Measurements from ENCODE around the gene CCSER1. TPM values are rescaled to one million over a fixed set of nuclear protein-coding genes. Genes with fewer than 3 reads are reported as not detected.

CCSER1 gene
- total RNA-seq, 1 experiment from 2014 or later: 5.9 TPM

DNA sequence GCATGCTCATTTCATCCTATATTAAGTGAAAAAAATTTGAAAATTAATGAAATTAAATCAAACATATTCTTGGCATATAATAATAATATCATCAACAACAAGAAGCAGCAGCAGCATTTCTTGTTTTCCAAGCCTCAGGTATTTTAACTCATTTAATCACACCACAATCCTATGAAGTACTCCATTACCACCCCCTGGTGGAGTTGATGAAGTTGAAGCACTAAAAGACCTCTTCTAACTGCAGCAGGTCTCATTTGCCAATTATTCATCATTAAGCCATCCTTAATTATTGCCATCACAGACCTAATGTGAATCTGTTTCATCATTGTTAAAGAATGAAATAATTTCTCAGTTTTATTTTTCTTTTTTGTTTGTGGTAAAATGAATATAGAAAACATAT, 1375.2 kb downstream of the CCSER1 start:
- no peaks in the 10 kb centered on the region for H3K9me3 ChIP-seq (ENCODE audit: insufficient read depth, low read depth)
- BruUV-seq (replicated peaks): no TSS peak
- TF ChIP-seq, protein P1, sequence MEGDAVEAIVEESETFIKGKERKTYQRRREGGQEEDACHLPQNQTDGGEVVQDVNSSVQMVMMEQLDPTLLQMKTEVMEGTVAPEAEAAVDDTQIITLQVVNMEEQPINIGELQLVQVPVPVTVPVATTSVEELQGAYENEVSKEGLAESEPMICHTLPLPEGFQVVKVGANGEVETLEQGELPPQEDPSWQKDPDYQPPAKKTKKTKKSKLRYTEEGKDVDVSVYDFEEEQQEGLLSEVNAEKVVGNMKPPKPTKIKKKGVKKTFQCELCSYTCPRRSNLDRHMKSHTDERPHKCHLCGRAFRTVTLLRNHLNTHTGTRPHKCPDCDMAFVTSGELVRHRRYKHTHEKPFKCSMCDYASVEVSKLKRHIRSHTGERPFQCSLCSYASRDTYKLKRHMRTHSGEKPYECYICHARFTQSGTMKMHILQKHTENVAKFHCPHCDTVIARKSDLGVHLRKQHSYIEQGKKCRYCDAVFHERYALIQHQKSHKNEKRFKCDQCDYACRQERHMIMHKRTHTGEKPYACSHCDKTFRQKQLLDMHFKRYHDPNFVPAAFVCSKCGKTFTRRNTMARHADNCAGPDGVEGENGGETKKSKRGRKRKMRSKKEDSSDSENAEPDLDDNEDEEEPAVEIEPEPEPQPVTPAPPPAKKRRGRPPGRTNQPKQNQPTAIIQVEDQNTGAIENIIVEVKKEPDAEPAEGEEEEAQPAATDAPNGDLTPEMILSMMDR (conservative IDR thresholded peaks at IDR 0.05): peak; percentile 30; the same call in 1 of the 2 replicates
- TF ChIP-seq EZH2 (IDR thresholded peaks at IDR 0.05; ENCODE audit: low read depth): no peak
- H4K20me1 ChIP-seq (ENCODE audit: insufficient read depth): no peaks in the 10 kb centered on the region
- H3K4me1 ChIP-seq (replicated peaks; ENCODE audit: insufficient read depth): no peaks in the 10 kb centered on the region
- no peak overlapping the region for H3K4me3 ChIP-seq
- intact Hi-C loops (cut with micrococcal nuclease; ENCODE audit: unreplicated experiment): no loop called here
- no peaks in the 10 kb centered on the region for H3K36me3 ChIP-seq (ENCODE audit: low read depth)
- ChIA-PET POLR2A (ENCODE audit: unreplicated experiment) (no interaction called here), CTCF (no interaction called here)
- no peaks in the 10 kb centered on the region for H3F3A ChIP-seq (ENCODE audit: insufficient read depth, low read depth)
- H3K27me3 ChIP-seq (ENCODE audit: insufficient read depth, low read depth): no peaks in the 10 kb centered on the region
- no peak for DNase-seq
- H3K27ac ChIP-seq: no peak overlapping the region
- H3K4me2 ChIP-seq: no peak overlapping the region
- no peaks in the 10 kb centered on the region for H3K9me2 ChIP-seq (ENCODE audit: insufficient read depth)
- H2AFZ ChIP-seq: no peak overlapping the region
- H3K79me2 ChIP-seq (ENCODE audit: low read depth): no peaks in the 10 kb centered on the region

DNA sequence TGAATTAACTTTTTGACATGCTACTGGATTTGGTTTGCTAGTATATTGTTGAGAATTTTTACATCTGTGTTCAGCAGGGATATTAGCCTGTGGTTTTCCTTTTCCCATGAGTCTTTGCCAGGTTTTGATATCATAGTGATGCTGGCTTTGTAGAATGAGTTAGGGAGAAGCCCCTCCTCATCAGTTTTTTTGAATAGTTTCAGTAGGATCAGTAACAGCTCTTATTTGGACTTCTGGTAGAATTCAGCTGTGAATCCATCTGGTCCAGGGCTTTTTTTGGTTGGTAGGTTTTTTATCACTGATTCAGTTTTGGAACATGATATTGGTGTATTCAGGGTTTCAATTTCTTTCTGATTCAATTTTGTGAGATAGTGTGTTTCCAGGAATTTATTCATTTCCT, 1386.1 kb downstream of the CCSER1 start:
- no peaks in the 10 kb centered on the region for H3F3A ChIP-seq (ENCODE audit: insufficient read depth, low read depth)
- H3K9me2 ChIP-seq (ENCODE audit: insufficient read depth): no peaks in the 10 kb centered on the region
- no peak overlapping the region for H3K27ac ChIP-seq
- intact Hi-C loops (cut with micrococcal nuclease; ENCODE audit: unreplicated experiment): no loop called here
- H3K27me3 ChIP-seq (ENCODE audit: insufficient read depth, low read depth): no peaks in the 10 kb centered on the region
- no peaks in the 10 kb centered on the region for H3K4me1 ChIP-seq (replicated peaks; ENCODE audit: insufficient read depth)
- DNase-seq: no peak
- POLR2A ChIA-PET (ENCODE audit: unreplicated experiment): no interaction called here
- H3K4me3 ChIP-seq: no peak overlapping the region
- H3K4me2 ChIP-seq: no peak overlapping the region
- no peaks in the 10 kb centered on the region for H4K20me1 ChIP-seq (ENCODE audit: insufficient read depth)
- TF ChIP-seq, protein P1 (conservative IDR thresholded peaks at IDR 0.05): no peak
- no peak for TF ChIP-seq EZH2 (IDR thresholded peaks at IDR 0.05; ENCODE audit: low read depth)
- CTCF ChIA-PET: no interaction called here
- H3K79me2 ChIP-seq (ENCODE audit: low read depth): no peaks in the 10 kb centered on the region
- BruUV-seq (replicated peaks): no TSS peak
- no peaks in the 10 kb centered on the region for H3K9me3 ChIP-seq (ENCODE audit: insufficient read depth, low read depth)
- no peaks in the 10 kb centered on the region for H3K36me3 ChIP-seq (ENCODE audit: low read depth)
- H2AFZ ChIP-seq: no peak overlapping the region

- Histone ChIP-seq H2AFZ (no peak overlapping the region), H4K20me1 (ENCODE audit: insufficient read depth) (no peaks in the 10 kb centered on the region), H3K79me2 (ENCODE audit: low read depth) (no peaks in the 10 kb centered on the region), H3F3A (ENCODE audit: insufficient read depth, low read depth) (no peaks in the 10 kb centered on the region), H3K27ac (no peak overlapping the region), H3K4me1 (replicated peaks; ENCODE audit: insufficient read depth) (no peaks in the 10 kb centered on the region), H3K9me2 (ENCODE audit: insufficient read depth) (no peaks in the 10 kb centered on the region), H3K4me3 (no peak overlapping the region), H3K4me2 (no peak overlapping the region), H3K27me3 (ENCODE audit: insufficient read depth, low read depth) (no peaks in the 10 kb centered on the region), H3K36me3 (ENCODE audit: low read depth) (no peaks in the 10 kb centered on the region), H3K9me3 (ENCODE audit: insufficient read depth, low read depth) (no peaks in the 10 kb centered on the region)
- no TSS peak for BruUV-seq (replicated peaks)
- POLR2A ChIA-PET (ENCODE audit: unreplicated experiment): no interaction called here
- CTCF ChIA-PET: no interaction called here
- intact Hi-C loops (cut with micrococcal nuclease; ENCODE audit: unreplicated experiment): no loop called here
- no peak for DNase-seq
- TF ChIP-seq, protein P1 (conservative IDR thresholded peaks at IDR 0.05): no peak
- no peak for TF ChIP-seq EZH2 (IDR thresholded peaks at IDR 0.05; ENCODE audit: low read depth)
Measured at GRCh38 chr4:91519155-91519554, 1392.0 kb downstream of the CCSER1 start.

Measured in PC-9 (cell line).